ENCODE data around the gene SLC7A10.

GRCh38 chr19:33193269-33193864 lies 32.3 kb downstream of the SLC7A10 start:
- TF ChIP-seq CTCF (IDR thresholded peaks at IDR 0.05): no peak
- TF ChIP-seq SIN3A (IDR thresholded peaks at IDR 0.05; ENCODE audit: borderline replicate concordance, insufficient read depth, low read depth, low read length): no peak
- TF ChIP-seq POLR2AphosphoS5 (IDR thresholded peaks at IDR 0.05; ENCODE audit: low read depth, low read length): no peak
- TF ChIP-seq REST (IDR thresholded peaks at IDR 0.05; ENCODE audit: insufficient read depth in 1 of 2, low read depth in 2 of 2, low read length in 1 of 2): no peak
- TF ChIP-seq TCF7L2 (IDR thresholded peaks at IDR 0.05; ENCODE audit: low read depth, low read length): no peak

Data from Panc1 (cell line).